HT1080 (cell line): ENCODE measurements around the gene NRXN3. TPM values are rescaled to one million over a fixed set of nuclear protein-coding genes. Genes with fewer than 3 reads are reported as not detected.

Source experiments
- DNase-seq: peaks from one replicate; pipeline ENCODE4 v3.0.0-alpha.2; 2015; ENCODE audit warnings: low read depth
- total RNA-seq: library from RNA; depleted of rRNA; stranded (reverse); fragments of >200 nt; shearing (Covaris generic); gene quantifications from 2 replicates; pipeline ENCODE4 v1.2.3, GENCODE V29; 2014

NRXN3 gene
- total RNA-seq, 1 experiment from 2014 or later = 1.2 TPM

DNA sequence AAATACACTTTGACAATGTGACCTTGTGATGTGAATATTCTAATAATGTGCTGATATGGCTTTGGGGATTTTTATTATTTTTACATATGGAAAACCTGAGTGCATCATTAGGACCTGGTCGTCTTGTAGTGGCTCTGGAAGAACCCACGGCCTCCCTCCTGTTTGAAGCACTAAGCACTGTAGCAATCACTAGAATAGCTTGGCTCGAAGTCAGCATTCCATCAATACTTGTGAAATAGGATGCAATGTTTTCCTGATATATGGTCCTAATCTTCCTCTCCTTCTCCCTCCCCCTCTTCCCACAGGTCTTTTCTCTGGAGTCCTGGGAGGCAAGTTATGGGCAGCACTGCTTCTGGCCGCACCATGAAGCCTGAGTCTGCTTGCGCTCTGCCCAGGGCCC is 71.9 kb downstream of the NRXN3 start:
- DNase-seq = no peak

GRCh38 chr14:78243187-78243586 is 73.0 kb downstream of the NRXN3 start:
- DNase-seq = no peak

- no peak for DNase-seq
Measured at GRCh38 chr14:78245238-78245637, 75.1 kb downstream of the NRXN3 start.

DNA sequence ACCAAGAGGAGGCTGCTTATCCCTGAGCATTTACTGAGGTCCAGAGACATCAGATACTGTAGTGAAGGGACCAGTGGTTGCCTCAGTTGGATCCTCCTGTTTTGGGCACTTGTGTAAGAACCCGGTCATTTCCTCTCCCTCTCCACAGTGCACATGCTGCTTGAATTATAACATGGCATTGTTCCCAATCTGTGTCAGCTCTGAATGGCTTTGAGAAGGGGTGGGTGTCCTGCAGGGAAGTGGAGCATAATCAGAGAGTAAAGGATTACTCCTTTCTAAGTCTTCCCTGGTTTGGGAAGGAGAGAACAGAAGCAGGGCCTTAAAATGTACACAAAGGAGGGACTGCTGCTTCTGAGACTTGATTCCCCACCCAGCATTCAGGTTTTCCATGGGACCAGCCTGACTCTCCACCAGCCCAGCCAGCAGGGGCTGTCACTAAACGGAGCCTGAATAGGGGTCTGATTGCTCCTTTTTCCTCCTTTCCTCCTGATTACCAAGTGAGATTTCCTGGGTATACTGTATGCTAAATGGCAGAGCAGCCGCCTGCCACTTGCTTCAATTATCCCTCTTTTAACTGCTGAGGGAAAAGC is 78.4 kb downstream of the NRXN3 start:
- no peak for DNase-seq

DNA sequence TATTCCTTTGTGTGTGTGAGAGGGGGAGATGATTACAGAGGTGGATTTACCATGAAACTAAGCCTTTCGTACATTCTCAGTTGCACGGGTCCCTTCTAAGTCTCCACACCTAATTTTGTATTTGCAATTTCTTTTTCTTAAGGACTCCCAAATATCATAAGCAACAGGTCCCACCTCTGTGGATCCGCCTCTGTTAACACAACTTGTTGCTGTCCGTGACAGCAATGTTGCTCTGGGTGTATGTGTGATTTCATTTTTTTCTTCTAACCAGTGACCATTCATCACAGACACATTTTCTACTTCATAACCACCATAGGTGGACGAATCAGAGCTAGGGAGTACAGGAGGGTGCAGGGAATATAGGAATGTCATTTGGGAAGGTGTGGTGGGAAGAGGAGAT is 81.1 kb downstream of the NRXN3 start:
- DNase-seq = no peak

GRCh38 chr14:78253986-78254385 is 83.8 kb downstream of the NRXN3 start:
- peak; percentile 85 for DNase-seq

DNA sequence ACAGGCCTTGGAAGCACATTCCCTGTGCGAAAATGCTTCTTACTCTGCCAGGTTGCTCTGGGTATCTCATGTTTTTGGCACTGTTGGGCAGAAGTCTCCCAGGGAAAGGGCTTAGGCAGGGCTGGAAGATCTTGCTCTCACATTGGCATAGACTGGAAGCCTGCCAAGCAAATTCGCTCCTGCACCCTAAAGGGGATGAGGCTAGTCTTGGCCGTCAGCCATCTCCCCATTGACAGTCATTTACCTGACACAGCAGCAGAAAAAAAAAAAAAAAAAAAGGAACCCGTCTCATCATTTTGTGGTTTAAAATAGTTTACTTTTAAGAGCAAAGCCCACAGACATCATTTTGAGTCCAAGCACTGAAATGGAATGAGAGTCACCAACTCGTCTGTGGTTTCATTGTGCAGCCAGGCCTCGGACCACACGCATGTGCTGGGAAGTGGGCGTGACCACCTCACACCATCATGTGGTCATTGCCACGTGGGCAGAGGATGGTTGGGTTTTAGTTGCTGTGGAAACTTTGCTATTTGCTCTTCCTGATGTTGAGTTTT is 84.8 kb downstream of the NRXN3 start:
- DNase-seq = peak; percentile 73

DNA sequence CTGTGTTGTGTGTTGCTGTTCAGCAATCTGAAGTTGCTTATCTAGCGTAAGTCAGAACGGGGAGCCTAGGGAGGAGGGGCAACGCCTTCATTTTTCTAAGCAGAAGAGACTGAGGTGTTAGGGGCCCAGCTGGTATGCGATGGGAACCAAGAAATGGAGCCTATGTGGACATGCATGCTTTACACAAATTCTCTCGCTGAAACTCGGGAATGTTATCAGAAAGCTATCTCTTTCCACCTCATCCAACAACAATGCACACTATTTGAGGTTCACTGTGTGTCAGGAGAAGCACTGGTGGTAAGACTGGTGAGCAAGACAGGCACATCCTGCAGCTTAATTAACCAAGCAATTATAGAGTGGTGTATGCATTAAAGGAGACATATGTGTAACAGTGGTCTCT is 89.7 kb downstream of the NRXN3 start:
- no peak for DNase-seq

DNA sequence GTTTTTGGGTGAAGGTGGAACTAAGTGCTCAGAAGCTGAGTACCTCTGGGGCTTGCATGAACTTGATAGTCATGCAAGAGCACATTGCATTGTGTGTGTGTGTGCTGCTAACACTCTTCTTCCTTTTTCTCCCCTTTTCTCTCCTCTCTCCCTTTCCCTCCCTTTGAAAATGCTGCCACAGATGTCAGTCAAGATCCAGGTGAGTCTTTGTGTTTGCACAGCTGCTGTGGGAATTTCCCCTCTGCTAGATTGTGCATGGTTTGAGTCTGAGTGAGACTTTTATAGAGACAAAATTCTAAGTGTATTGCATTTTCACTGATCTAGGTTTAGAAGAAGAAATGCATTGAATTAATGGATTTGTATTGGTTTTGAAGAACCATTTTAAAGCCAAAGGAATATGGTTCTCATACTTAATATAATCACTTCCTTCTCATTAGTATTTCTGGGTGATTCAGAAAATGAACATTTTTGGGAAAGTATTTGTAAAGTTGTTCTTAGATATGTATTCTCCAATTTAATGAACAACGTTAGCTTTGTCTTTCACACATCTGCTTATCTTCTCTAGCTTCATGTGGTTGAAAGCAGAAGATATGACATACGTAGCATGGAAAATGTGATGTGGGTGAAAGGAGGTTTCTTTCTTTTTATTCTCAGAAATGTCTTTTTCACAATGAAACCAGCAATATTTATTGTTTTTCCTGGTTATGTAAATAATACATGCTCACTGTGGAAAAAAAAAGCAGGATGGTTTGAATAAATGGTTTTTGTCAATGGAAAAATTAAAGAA is 108.5 kb downstream of the NRXN3 start:
- no peak for DNase-seq

- no peak for DNase-seq
Measured at GRCh38 chr14:78282437-78282836, 112.3 kb downstream of the NRXN3 start.

DNA sequence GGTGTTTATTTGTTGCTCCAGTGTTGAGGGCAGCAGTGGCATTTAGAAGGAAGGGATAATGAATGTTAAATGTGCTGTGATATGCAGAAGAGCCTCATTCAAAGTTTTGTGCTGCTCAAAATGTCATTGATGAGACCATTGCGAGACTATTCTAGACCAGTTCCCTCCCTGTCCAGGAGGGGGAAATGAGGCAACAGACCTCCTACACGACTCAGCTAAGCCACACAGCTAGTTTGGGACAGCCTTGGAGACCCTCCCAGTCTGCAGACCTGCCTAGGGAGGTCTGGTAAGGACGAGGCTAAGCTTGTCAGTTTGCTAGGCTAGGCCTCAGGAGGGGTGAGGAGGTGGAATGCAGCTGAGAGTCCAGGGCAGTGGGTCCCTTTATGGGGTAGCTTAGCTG is 116.0 kb downstream of the NRXN3 start:
- DNase-seq = no peak

GRCh38 chr14:78292003-78292402 is 121.8 kb downstream of the NRXN3 start:
- DNase-seq = no peak

- DNase-seq = no peak
Measured at GRCh38 chr14:78297858-78298257, 127.7 kb downstream of the NRXN3 start.

DNA sequence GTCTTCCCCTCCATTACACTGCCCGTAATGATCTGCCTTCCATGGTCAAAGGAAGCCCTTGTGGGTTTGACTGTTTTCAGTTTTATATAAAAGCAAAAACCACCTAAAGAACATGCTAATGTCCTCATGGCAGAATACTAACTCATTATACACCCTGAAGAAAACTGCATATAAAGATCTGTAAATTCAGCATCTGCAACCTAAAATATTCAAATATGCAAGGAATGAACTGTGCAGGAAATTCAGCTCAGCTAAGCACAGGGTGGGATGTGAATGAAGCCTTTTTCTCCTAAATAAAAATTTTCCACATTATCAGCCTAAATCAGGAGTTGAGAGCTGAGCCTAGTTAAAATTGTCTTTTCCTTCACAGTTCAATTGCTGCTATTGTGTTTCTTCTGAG is 128.1 kb downstream of the NRXN3 start:
- no peak for DNase-seq

DNA sequence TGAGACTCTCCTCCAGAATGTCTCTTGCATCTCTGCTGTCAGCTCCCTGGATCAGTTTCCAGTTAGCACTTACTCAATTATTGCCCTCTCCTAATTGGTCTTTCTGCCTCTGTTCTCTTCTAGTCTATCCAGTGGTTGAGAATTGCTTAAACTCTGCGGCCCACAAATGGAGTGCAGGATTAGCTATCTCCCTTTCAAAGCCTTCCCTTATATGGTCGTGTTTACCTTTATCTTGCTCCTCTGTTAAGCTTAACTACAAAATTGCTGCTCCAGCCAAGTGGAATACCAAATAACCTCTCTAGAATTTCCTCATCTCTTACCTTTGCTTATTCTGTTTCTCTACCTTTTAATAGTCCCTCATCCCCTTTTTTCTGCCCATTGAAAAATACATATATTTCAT is 132.7 kb downstream of the NRXN3 start:
- DNase-seq = no peak

DNA sequence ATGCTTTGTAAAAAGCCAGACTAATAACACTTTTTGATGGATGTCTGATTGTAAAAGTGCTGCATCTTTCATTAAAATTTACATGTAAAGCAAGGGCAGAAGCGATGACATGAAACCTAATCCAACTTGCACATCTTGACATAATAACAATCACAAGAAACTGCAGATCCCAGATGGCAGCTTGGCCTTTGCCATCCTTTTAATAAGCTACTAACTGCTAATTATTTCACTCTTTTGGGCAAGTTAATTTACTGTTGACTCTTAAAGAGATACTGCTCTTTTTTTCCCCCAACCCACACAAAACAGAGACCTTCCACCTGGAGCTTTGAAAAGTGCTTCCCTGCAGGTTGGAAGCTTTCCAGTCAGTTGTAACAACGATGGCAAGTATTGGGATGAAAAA is 137.5 kb downstream of the NRXN3 start:
- no peak for DNase-seq

DNA sequence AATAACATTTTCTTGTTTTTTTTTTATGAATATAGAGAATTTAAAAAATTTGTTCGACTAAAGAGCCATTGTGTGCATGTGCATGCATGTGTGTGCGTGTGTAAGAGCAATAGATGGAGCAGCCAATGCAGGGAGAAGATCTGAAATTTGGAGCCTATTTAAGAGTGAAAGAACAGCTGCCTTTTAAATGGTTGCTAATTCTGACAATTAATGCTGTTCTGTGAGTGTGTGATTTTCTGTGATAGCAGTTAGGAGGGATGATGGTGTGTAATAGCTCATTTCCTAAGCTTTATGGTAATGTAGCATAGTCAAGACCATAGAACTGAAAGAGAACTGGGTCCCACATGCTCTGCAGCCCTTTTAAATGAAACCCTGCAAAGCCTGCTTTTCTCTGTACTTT is 137.9 kb downstream of the NRXN3 start:
- DNase-seq = no peak

- DNase-seq = no peak
Measured at GRCh38 chr14:78310272-78310671, 140.1 kb downstream of the NRXN3 start.

- no peak for DNase-seq
Measured at GRCh38 chr14:78313499-78313898, 143.3 kb downstream of the NRXN3 start.

GRCh38 chr14:78314484-78314883 is 144.3 kb downstream of the NRXN3 start:
- DNase-seq = no peak

- no peak for DNase-seq
Measured at GRCh38 chr14:78316052-78316451, 145.9 kb downstream of the NRXN3 start.

DNA sequence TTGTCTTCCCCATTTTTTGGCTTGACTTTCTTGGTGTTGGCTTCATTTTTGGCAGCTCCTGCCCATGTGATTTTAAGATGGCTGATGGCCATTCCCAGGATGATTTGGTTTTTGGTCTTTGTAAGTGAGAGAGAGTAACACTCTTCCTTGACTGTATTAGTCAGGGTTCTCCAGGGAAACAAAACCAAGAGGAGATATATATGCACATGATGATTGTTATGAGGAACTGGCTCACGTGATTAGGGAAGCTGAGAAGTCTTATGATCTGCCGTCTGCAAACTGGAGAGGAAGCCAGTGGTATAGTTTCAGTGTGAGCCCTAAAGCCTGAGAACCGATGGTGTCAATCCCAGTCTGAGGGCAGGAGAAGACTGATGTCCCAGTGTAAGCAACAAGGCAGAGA is 146.6 kb downstream of the NRXN3 start:
- DNase-seq = no peak

DNA sequence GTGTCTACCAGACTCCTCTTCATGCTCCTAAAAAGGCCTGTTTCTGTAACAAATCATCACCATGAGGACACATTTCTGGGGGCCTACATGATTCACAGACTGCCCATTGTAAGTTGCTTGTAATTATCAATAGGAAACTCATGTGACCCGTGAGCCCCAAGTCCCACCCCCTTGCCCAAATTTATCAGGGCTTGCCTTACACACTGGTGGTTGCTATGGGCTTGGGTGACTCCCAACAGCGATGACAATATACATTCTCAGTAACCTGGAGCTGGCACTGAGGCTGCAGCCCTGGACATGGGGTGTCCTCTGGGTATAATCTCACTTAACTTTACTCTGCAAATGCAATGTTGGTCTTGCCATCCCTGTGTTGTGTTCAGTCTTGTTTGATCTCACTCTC is 149.2 kb downstream of the NRXN3 start:
- no peak for DNase-seq
